HepG2 (cell line): Measurements from ENCODE around the gene TRMU. TPM values are rescaled to one million over a fixed set of nuclear protein-coding genes. Genes with fewer than 3 reads are reported as not detected.

Experiments
- ARHGAP35 ChIP-seq: sonication (generic); formaldehyde crosslinking; IDR thresholded peaks from 2 replicates; pipeline ENCODE4 v1.9.0; 2022; ENCODE audit warnings: mild to moderate bottlenecking, inconsistent platforms, moderate library complexity, missing genetic modification reagents, borderline replicate concordance
- HOXA3 ChIP-seq: sonication (generic); formaldehyde crosslinking; IDR thresholded peaks from 2 replicates; pipeline ENCODE4 v1.5.0; 2020; ENCODE audit warnings: missing genetic modification reagents
- RARG ChIP-seq: sonication (generic); formaldehyde crosslinking; IDR thresholded peaks from 2 replicates; pipeline ENCODE4 v1.4.0; 2020; ENCODE audit warnings: low read depth, mild to moderate bottlenecking, missing genetic modification reagents
- TGIF2 ChIP-seq: IDR thresholded peaks from 2 replicates; pipeline ENCODE4 v1.6.1; 2016; ENCODE audit warnings: control low read depth, missing compliant biosample characterization
- U2AF1 ChIP-seq: fragments of 200-400 bp; formaldehyde crosslinking; optimal IDR thresholded peaks from 2 replicates; pipeline ENCODE3; 2017; ENCODE audit warnings: mild to moderate bottlenecking, low read depth, low read length
- ZNF768 ChIP-seq: sonication (generic); formaldehyde crosslinking; IDR thresholded peaks from 2 replicates; pipeline ENCODE4 v1.4.0; 2020; ENCODE audit warnings: missing genetic modification reagents
- ZNF788 ChIP-seq: sonication (generic); formaldehyde crosslinking; IDR thresholded peaks from 2 replicates; pipeline ENCODE4 v1.5.0; 2020; ENCODE audit warnings: mild to moderate bottlenecking, missing genetic modification reagents, borderline replicate concordance
- ZNF816 ChIP-seq: sonication (generic); formaldehyde crosslinking; IDR thresholded peaks from 2 replicates; pipeline ENCODE4 v1.8.0; 2022; ENCODE audit warnings: missing genetic modification reagents, mild to moderate bottlenecking, borderline replicate concordance
- polyA plus RNA-seq, 8 experiments: library from polyadenylated mRNA; depleted of rRNA in 3 of 8; stranded (reverse) in 7 of 8; unstranded in 1 of 8; fragments of >200 nt; fragmentation: Illumina TruSeq in 4 of 8; extraction: Trizol in 4 of 8; gene quantifications; 2 replicates each; pipeline versions ENCODE4 v1.2.1 to v1.2.3, GENCODE V29; 2011 to 2016; ENCODE audit warnings: low read depth in 4 of 8, missing spikeins in 1 of 8, mixed read lengths in 1 of 8; ENCODE audit not compliant: insufficient read depth in 1 of 8
- total RNA-seq, 5 experiments: library from RNA; depleted of rRNA; stranded (reverse); fragments of >200 nt; fragmentation: Illumina TruSeq; extraction: Trizol; gene quantifications; 2 replicates each; pipeline ENCODE4 v1.2.3, GENCODE V29; 2016; ENCODE audit warnings: low read depth in 1 of 5
- TF ChIP-seq, protein P1 (sequence below): sonication (generic); formaldehyde crosslinking; IDR thresholded peaks from 2 replicates; pipeline ENCODE4 v1.4.0; 2020; ENCODE audit warnings: missing genetic modification reagents
- TF ChIP-seq, protein P2 (sequence below): sonication (generic); formaldehyde crosslinking; IDR thresholded peaks from 2 replicates; pipeline ENCODE4 v1.9.0; 2021; ENCODE audit warnings: missing genetic modification reagents, mild to moderate bottlenecking, borderline replicate concordance

The TRMU gene
- total and polyA plus RNA-seq, 2 of the 13 experiments (the other 11 are each of a cell fraction or from before 2014, with no cell fraction given): 31.0 to 50.2 TPM

GRCh38 chr22:46377525-46378425 lies 42.3 kb downstream of the TRMU start (continued):
- TF ChIP-seq, protein P1, sequence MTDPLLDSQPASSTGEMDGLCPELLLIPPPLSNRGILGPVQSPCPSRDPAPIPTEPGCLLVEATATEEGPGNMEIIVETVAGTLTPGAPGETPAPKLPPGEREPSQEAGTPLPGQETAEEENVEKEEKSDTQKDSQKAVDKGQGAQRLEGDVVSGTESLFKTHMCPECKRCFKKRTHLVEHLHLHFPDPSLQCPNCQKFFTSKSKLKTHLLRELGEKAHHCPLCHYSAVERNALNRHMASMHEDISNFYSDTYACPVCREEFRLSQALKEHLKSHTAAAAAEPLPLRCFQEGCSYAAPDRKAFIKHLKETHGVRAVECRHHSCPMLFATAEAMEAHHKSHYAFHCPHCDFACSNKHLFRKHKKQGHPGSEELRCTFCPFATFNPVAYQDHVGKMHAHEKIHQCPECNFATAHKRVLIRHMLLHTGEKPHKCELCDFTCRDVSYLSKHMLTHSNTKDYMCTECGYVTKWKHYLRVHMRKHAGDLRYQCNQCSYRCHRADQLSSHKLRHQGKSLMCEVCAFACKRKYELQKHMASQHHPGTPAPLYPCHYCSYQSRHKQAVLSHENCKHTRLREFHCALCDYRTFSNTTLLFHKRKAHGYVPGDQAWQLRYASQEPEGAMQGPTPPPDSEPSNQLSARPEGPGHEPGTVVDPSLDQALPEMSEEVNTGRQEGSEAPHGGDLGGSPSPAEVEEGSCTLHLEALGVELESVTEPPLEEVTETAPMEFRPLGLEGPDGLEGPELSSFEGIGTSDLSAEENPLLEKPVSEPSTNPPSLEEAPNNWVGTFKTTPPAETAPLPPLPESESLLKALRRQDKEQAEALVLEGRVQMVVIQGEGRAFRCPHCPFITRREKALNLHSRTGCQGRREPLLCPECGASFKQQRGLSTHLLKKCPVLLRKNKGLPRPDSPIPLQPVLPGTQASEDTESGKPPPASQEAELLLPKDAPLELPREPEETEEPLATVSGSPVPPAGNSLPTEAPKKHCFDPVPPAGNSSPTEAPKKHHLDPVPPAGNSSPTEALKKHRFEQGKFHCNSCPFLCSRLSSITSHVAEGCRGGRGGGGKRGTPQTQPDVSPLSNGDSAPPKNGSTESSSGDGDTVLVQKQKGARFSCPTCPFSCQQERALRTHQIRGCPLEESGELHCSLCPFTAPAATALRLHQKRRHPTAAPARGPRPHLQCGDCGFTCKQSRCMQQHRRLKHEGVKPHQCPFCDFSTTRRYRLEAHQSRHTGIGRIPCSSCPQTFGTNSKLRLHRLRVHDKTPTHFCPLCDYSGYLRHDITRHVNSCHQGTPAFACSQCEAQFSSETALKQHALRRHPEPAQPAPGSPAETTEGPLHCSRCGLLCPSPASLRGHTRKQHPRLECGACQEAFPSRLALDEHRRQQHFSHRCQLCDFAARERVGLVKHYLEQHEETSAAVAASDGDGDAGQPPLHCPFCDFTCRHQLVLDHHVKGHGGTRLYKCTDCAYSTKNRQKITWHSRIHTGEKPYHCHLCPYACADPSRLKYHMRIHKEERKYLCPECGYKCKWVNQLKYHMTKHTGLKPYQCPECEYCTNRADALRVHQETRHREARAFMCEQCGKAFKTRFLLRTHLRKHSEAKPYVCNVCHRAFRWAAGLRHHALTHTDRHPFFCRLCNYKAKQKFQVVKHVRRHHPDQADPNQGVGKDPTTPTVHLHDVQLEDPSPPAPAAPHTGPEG (CRISPR knock-in tag): 0 out of 2 replicates have a peak, but pooled peaks have one; percentile 30
- TF ChIP-seq TGIF2 (CRISPR knock-in tag) (peak; percentile 99), ARHGAP35 (CRISPR knock-in tag) (peak; percentile 33; the same call in 1 of the 2 replicates), ZNF816 (CRISPR knock-in tag) (peak; percentile 53; the same call in 1 of the 2 replicates), HOXA3 (CRISPR knock-in tag) (peak; percentile 77; the same call in 1 of the 2 replicates), ZNF788 (CRISPR knock-in tag) (peak; percentile 93; the same call in 1 of the 2 replicates), U2AF1 (peak; percentile 73), ZNF768 (CRISPR knock-in tag) (no peak), RARG (CRISPR knock-in tag) (no peak)
- TF ChIP-seq, protein P2, sequence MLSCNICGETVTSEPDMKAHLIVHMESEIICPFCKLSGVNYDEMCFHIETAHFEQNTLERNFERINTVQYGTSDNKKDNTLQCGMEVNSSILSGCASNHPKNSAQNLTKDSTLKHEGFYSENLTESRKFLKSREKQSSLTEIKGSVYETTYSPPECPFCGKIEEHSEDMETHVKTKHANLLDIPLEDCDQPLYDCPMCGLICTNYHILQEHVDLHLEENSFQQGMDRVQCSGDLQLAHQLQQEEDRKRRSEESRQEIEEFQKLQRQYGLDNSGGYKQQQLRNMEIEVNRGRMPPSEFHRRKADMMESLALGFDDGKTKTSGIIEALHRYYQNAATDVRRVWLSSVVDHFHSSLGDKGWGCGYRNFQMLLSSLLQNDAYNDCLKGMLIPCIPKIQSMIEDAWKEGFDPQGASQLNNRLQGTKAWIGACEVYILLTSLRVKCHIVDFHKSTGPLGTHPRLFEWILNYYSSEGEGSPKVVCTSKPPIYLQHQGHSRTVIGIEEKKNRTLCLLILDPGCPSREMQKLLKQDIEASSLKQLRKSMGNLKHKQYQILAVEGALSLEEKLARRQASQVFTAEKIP (CRISPR knock-in tag): no peak
